Endometrial microvascular endothelial cells (primary cell): ENCODE data around the gene ASTN1. TPM values are rescaled to one million over a fixed set of nuclear protein-coding genes. Genes with fewer than 3 reads are reported as not detected.

Source experiments
- in situ Hi-C: cut with HindIII; loops from 2 replicates; pipeline ENCODE4 v1.10.0; 2017; ENCODE audit warnings: low sequenced_read_pairs, low pct_unique_long_range_greater_than_20kb; ENCODE audit errors: inconsistent ontology term
- total RNA-seq: library from RNA; depleted of rRNA; stranded (reverse); fragments of >200 nt; gene quantifications from one replicate; pipeline ENCODE4 v1.2.3, GENCODE V29; 2015; ENCODE audit errors: inconsistent ontology term

The ASTN1 gene
- not detected for total RNA-seq

DNA sequence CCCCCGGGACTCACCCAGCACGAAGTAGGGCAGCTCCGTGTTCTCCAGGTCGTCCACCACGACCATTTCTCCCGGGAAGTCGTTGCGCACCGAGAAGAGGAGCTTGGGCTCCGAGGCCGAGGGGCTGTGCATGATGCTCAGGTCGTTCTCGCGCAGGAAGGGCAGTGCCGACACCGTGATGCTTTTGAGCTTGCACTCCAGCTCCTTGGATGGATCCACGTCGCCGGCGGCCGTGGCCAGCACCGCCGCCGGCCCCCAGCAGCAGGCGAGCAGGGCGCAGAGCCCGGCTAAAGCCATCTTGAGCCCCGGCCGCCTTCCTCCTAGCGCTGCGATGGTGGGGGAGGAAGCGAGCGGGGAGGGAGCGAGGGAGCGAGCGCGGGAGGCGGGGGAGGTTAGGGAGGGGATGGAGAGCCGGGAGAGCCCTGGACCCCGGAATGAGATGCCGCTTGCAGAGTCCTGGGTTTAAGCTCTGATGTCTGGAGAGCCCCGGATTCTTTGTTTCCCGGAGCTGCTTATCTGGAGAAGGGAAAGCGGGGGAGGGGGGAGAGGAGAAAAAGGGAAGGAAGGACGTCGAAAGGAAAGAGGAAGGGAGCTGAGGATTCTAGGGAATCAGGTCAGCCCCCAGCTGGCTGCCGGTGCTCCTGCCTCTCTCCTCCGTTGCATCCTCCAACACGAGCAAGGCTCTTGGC is at the start of gene ASTN1:
ASTN1 (minus strand) TSS at position 333 of the 689 bp plus-strand sequence; CDS start at position 297, 36 bp downstream.
- in situ Hi-C loops: no loop called here

- in situ Hi-C loops: no loop called here
These were observed 46.7 kb upstream of the ASTN1 start for GRCh38 chr1:177211231-177211630.

GRCh38 chr1:177210071-177210470 is 45.6 kb upstream of the ASTN1 start:
- in situ Hi-C loops: no loop called here

DNA sequence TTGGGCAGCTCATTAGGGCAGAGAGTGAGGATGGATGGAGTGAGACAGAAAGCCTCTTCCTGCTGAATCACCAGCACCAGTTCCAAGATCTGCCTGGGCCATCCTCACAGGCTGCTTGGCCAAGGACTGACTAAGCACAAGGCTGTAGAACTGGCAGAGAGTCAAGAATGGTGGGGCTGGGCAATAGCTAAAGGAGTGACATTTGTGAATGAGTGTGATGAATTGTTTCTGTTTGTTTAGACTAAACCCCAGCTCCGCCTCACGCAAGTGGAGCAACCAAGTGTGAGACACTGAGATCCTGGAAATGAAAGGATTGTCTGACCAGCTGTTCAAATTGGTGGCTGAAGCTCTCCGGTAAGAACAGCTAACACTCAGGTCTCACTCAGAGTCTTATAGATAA is 44.8 kb upstream of the ASTN1 start:
- in situ Hi-C loops: no loop called here

DNA sequence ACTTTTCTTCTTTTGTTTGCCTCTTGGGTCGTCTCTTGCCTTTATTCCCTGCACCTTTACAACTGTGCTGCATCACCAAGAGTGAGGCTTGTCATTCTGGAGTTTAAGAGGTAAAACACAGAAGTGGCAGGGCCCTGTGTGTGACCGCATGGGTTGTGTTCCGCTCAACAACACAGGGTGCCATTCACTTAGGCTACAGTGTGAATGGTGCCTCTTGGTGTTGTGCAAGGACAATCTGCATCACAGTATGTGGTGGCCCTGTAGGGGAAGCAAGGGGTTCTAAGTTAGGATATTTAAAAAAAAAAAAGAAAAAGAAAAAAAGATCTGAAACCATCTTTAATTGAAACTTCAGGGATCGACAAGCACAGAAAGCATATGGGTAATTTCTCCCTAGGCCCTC is 44.4 kb upstream of the ASTN1 start:
- in situ Hi-C loops: no loop called here

- in situ Hi-C loops: no loop called here
These were observed 42.4 kb upstream of the ASTN1 start for GRCh38 chr1:177206831-177207355.

- in situ Hi-C loops: no loop called here
These were observed 35.8 kb upstream of the ASTN1 start for GRCh38 chr1:177200290-177200689.

DNA sequence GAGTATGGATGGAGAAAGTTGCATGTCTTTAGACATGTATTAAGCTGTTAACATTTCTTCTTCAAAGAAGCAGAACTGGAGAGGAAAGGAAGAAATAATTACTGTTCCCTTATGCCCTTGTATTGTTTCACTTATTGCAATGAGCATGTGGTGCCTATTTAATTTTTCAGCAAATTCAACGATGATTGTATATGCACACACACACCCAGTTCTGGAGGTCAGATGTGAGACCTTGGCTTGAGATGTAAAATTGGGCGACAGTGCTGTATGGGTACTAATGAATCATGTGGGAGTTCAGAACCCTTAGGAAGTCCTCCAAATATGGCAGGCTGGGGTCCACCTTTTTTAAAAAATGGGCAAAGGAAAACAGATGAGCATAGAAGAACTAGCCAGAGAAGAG is 33.7 kb upstream of the ASTN1 start:
- in situ Hi-C loops: no loop called here

GRCh38 chr1:177190308-177190970 is 25.9 kb upstream of the ASTN1 start:
- in situ Hi-C loops: no loop called here

DNA sequence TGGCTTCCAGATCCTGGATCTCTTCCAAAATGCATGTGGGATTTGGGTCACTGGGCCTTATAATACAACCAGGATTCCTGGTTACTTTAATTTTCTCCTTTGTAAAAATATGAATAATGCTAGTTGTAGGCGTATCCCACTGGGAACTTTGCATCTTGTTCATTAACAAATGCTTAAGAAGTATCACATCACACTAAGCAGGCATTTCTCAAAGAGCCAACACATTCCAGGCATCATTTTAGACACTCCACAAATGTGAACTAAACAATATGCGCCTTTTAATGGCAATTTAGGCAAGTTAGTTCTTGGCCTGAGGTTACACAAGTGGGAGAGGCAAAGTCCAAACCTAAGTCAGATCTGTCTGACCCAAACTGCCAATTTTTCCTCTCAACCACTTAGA is 22.1 kb upstream of the ASTN1 start:
- in situ Hi-C loops: no loop called here

DNA sequence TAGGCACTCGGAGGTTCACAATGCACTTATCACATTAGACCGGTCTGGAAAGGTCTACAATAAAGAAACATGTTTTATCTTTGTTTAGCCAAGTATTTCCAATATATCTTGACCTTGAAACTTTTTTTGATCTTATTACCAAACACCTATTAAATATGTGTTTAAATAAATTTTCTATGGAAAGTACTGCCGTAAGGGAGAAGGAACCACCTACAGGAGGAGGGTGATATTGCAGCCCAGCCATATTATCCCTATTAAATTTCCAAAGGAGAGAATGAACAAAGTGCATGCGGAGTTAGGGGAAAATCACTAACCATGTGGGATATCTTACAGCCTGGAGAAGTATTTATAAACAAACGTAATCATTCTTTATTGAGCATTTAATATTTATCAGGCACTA is 20.7 kb upstream of the ASTN1 start:
- in situ Hi-C loops: no loop called here

- in situ Hi-C loops: no loop called here
These were observed 19.3 kb upstream of the ASTN1 start for GRCh38 chr1:177183836-177184235.

DNA sequence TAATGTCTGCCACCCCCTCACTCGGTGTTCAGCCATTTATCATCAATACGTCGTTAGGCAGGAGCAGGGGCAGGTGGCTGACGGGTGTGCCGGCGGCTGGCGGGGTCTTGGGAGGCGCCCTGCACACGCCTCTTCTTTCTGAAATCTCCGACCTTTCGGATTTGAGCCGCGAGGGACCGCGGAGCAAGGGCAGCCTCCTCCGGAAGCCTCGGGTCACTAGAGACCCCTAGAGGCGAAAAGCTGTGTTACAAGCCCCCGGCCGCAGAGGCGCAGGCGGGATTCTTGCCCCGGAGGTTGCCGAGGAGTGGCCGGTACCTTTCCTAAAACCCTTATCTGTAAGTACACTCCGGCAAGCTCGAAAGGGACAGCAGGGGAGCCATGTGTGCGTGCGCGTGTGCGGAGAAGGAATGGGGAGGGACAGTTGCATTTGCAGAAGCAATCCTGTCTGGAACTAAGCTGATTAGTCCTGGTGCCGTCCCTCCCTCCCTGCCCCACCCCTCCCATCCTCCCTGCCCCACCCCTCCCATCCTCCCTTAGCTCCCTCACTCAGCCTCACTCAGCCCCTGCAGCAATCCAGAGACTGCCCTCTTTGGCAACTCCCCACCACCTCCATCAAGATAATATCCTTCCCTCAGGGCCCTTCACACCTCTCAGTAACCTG is 17.2 kb upstream of the ASTN1 start:
- in situ Hi-C loops: no loop called here

GRCh38 chr1:177181280-177181630 is 16.7 kb upstream of the ASTN1 start:
- in situ Hi-C loops: no loop called here

GRCh38 chr1:177174921-177175634 is 10.6 kb upstream of the ASTN1 start:
- in situ Hi-C loops: no loop called here

DNA sequence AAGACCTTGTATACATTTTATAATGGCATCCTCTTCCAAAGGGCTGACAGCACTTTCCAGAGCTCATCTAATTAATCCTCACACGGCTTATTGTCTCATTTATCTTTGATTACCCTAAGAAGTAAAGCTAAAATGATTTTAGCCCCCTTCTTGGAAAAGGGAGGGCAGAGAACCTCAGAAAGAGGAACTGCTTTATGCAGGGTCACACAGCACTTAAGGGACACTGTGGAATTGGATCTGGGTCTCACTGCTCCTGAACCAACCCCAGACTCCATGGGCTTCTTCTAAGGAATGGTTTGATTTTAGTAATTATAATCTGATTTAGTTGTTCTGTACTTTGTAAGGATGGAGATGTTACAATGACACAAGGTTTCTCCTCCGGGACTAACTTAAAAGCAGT is 9.5 kb upstream of the ASTN1 start:
- in situ Hi-C loops: no loop called here

GRCh38 chr1:177172866-177173265 is 8.4 kb upstream of the ASTN1 start:
- in situ Hi-C loops: no loop called here

- in situ Hi-C loops: no loop called here
These were observed 7.8 kb upstream of the ASTN1 start for GRCh38 chr1:177172272-177172671.

GRCh38 chr1:177171536-177172123 is 7.1 kb upstream of the ASTN1 start:
- in situ Hi-C loops: no loop called here
